GM12878 (cell line): ENCODE data around the gene TDP1. TPM values are rescaled to one million over a fixed set of nuclear protein-coding genes. Genes with fewer than 3 reads are reported as not detected.

Experiments
- ATAC-seq: fragments of 200-7000 bp; cut with Tn5 transposase; 3 replicates; pipeline ENCODE4 v1.9.1; 2020; ENCODE audit warnings: mild to moderate bottlenecking, moderate library complexity
- BruUV-seq: library from RNA; stranded (reverse); fragments of 400-500 nt; replicated peaks from 2 replicates; lab custom pipeline; 2021; lab: Mats Ljungman, UMichigan
- CTCF ChIA-PET: fragments of 300-600 bp; sonication (Branson Sonifier 250); formaldehyde crosslinking; extraction: SDS; loops from one replicate; lab custom pipeline; 2021; ENCODE audit warnings: inconsistent platforms; lab: Yijun Ruan, JAX
- POLR2A ChIA-PET: fragments of 350-600 bp; formaldehyde crosslinking; extraction: SDS; loops from one replicate; lab custom pipeline; 2021; ENCODE audit warnings: inconsistent platforms; lab: Charles Lee
- RAD21 ChIA-PET: fragments of 300-600 bp; sonication (Branson Sonifier 250); formaldehyde crosslinking; loops from one replicate; lab custom pipeline; 2023; ENCODE audit warnings: antibody characterized with exemption; ENCODE audit not compliant: unreplicated experiment; lab: Charles Lee
- SMC1A ChIA-PET: fragments of 300-600 bp; sonication (Branson Sonifier 250); formaldehyde crosslinking; loops from one replicate; lab custom pipeline; 2023; ENCODE audit not compliant: unreplicated experiment, uncharacterized antibody; lab: Charles Lee
- DNase-seq: peaks from one replicate; pipeline ENCODE4 v3.0.0-alpha.2; 2011; ENCODE audit warnings: low read depth, low spot score
- FAIRE-seq: peaks from 3 replicates; lab custom pipeline; 2011; peaks lifted over from hg19 to GRCh38; lab: Jason Lieb, UNC
- H2AFZ ChIP-seq: 2 replicates; pipeline ENCODE4 v1.6.0; 2011; ENCODE audit warnings: low read depth, low read length, control low read depth; ENCODE audit not compliant: control insufficient read depth
- H3K27ac ChIP-seq: 2 replicates; pipeline ENCODE4 v1.5.1; 2011; ENCODE audit warnings: control low read depth; ENCODE audit not compliant: control insufficient read depth, insufficient read depth
- H3K27me3 ChIP-seq, 2 experiments: replicated peaks in 1 of 2; 2 replicates each; pipeline versions ENCODE4 v1.6.0 to v1.6.1; 2011; ENCODE audit warnings: low read length in 1 of 2; ENCODE audit not compliant: control insufficient read depth in 2 of 2, insufficient read depth in 2 of 2
- H3K36me3 ChIP-seq, 2 experiments: 2 replicates each; pipeline ENCODE4 v1.5.1; 2011; ENCODE audit warnings: low read length in 1 of 2; ENCODE audit not compliant: control insufficient read depth in 2 of 2, insufficient read depth in 2 of 2
- H3K4me1 ChIP-seq: 2 replicates; pipeline ENCODE4 v1.6.1; 2011; ENCODE audit warnings: mild to moderate bottlenecking, low read length, moderate library complexity, mixed read lengths; ENCODE audit not compliant: control insufficient read depth, insufficient read depth
- H3K4me2 ChIP-seq: 2 replicates; pipeline ENCODE4 v1.6.0; 2011; ENCODE audit warnings: control low read depth; ENCODE audit not compliant: control insufficient read depth, insufficient read depth
- H3K4me3 ChIP-seq: fragments of 200-600 bp; sonication (generic); 2 replicates; pipeline ENCODE4 v1.5.1; 2016
- H3K79me2 ChIP-seq: 2 replicates; pipeline ENCODE4 v1.6.0; 2011; ENCODE audit warnings: low read length; ENCODE audit not compliant: control insufficient read depth, insufficient read depth
- H3K9ac ChIP-seq: 2 replicates; pipeline ENCODE4 v1.8.0; 2011; ENCODE audit warnings: low read length, control low read depth, mixed read lengths; ENCODE audit not compliant: control insufficient read depth, insufficient read depth
- H3K9me3 ChIP-seq: replicated peaks from 3 replicates; pipeline ENCODE4 v1.5.1; 2011; ENCODE audit warnings: mild to moderate bottlenecking, low read length; ENCODE audit not compliant: control insufficient read depth, insufficient read depth
- H4K20me1 ChIP-seq: 2 replicates; pipeline ENCODE4 v1.6.0; 2011; ENCODE audit not compliant: control insufficient read depth, insufficient read depth
- ASH2L ChIP-seq: fragments of 300-600, 200-600 bp; sonication (generic); IDR thresholded peaks from 2 replicates; pipeline ENCODE4 v1.6.1; 2017; ENCODE audit warnings: low read depth, mild to moderate bottlenecking, borderline replicate concordance
- NFYB ChIP-seq: IDR thresholded peaks from 2 replicates; pipeline ENCODE4 v1.6.1; 2011; ENCODE audit warnings: low read depth, mild to moderate bottlenecking, low read length, improper control_type of control experiment, moderate library complexity; ENCODE audit not compliant: insufficient read depth
- POU2F2 ChIP-seq: IDR thresholded peaks from 3 replicates; pipeline ENCODE4 v1.6.1; 2011; ENCODE audit warnings: low read depth, mild to moderate bottlenecking, low read length, borderline replicate concordance
- SPI1 ChIP-seq: IDR thresholded peaks from 2 replicates; pipeline ENCODE4 v1.6.1; 2011; ENCODE audit warnings: low read depth, mild to moderate bottlenecking, low read length, moderate library complexity, borderline replicate concordance; ENCODE audit not compliant: insufficient read depth
- TARDBP ChIP-seq: IDR thresholded peaks from 2 replicates; pipeline ENCODE4 v1.6.1; 2016; ENCODE audit warnings: borderline replicate concordance
- WGBS: methylation state at CpG from one replicate; pipeline ENCODE4 v1.1.6; 2016; ENCODE audit warnings: low lambda C conversion rate; ENCODE audit not compliant: insufficient replicate concordance, insufficient coverage; ENCODE audit errors: missing lambda C conversion rate; 5-methylcytosine and 5-hydroxymethylcytosine counted together
- in situ Hi-C: fragments of 300-500 bp; cut with MboI; formaldehyde crosslinking; loops from 9 replicates; pipeline ENCODE4 v1.14.3; 2018; ENCODE audit warnings: mixed read lengths
- intact Hi-C: fragments of 100-400 bp; cut with micrococcal nuclease; formaldehyde crosslinking; loops from one replicate; pipeline ENCODE4 v1.14.2; 2022; ENCODE audit not compliant: unreplicated experiment
- polyA plus RNA-seq, 11 experiments: library from polyadenylated mRNA; depleted of rRNA in 4 of 11; unstranded in 6 of 11; stranded (reverse) in 5 of 11; fragments of >200 nt; fragmentation: Nextera tagmentation in 4 of 11; fragmentation: Illumina TruSeq in 1 of 11; extraction: Ambion mirVana in 4 of 11; extraction: Trizol in 1 of 11; gene quantifications; 1 replicate in 1 of 11; 2 replicates in 10 of 11; pipeline versions ENCODE4 v1.2.1 to v1.2.3, GENCODE V29; 2011 to 2016; ENCODE audit warnings: inconsistent platforms in 2 of 11, missing spikeins in 2 of 11, low read depth in 1 of 11
- total RNA-seq, 4 experiments: library from RNA; depleted of rRNA in 3 of 4; stranded (reverse); fragments of >200 nt in 3 of 4; fragmentation: Illumina TruSeq in 1 of 4; extraction: Trizol in 1 of 4; gene quantifications; 2 replicates each; pipeline versions ENCODE4 v1.2.1 to v1.2.3, GENCODE V29; 2013 to 2021
- TF ChIP-seq, protein P1 (sequence below): IDR thresholded peaks from 2 replicates; pipeline ENCODE4 v1.6.1; 2011; ENCODE audit warnings: borderline replicate concordance, low read depth, mild to moderate bottlenecking, moderate library complexity, low read length; ENCODE audit not compliant: insufficient read depth, poor library complexity, severe bottlenecking
- TF ChIP-seq, protein P2 (sequence below): fragments of 150-350 bp; IDR thresholded peaks from 2 replicates; pipeline ENCODE4 v1.6.1; 2014; ENCODE audit warnings: mild to moderate bottlenecking, low read depth, low read length
- TF ChIP-seq, protein P3 (sequence below): IDR thresholded peaks from 2 replicates; pipeline ENCODE4 v1.6.1; 2012; ENCODE audit warnings: low read depth, low read length, improper control_type of control experiment

The TDP1 gene
- total and polyA plus RNA-seq, 10 of the 15 experiments (the other 5 are each of a cell fraction or from before 2014, with no cell fraction given): 40.2 to 60.4 (median 54.1) TPM

DNA sequence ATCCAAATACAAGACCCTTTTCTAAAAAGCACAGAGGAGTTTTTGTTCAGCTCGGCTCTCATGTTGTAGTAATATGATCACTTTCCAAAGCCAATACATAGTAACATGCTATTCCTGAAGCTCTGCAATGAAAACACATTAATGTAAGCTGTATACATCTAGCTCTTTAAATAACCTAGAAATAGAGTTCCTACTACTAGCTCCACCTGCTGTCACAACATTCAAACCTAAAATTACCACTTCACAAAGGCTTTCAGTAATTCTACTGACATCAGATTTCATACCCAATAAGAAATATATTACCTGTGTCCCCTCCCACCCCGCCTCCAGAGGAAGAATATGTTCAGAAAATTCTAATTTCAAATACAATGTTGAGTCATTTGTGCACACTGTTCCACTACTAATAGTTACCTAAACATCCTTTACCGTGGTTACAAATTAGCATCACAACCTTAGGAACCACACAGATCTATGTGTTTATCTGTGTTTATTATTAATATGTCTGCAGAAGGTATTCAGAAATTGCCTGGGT, 19.0 kb upstream of the TDP1 start:
- H3K4me3 ChIP-seq: no peak overlapping the region
- H2AFZ ChIP-seq: no peak overlapping the region
- TF ChIP-seq POU2F2 (no peak), SPI1 (no peak), ASH2L (no peak), TARDBP (no peak), NFYB (no peak)
- TF ChIP-seq, protein P1, sequence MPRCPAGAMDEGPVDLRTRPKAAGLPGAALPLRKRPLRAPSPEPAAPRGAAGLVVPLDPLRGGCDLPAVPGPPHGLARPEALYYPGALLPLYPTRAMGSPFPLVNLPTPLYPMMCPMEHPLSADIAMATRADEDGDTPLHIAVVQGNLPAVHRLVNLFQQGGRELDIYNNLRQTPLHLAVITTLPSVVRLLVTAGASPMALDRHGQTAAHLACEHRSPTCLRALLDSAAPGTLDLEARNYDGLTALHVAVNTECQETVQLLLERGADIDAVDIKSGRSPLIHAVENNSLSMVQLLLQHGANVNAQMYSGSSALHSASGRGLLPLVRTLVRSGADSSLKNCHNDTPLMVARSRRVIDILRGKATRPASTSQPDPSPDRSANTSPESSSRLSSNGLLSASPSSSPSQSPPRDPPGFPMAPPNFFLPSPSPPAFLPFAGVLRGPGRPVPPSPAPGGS: no peak
- TF ChIP-seq, protein P2, sequence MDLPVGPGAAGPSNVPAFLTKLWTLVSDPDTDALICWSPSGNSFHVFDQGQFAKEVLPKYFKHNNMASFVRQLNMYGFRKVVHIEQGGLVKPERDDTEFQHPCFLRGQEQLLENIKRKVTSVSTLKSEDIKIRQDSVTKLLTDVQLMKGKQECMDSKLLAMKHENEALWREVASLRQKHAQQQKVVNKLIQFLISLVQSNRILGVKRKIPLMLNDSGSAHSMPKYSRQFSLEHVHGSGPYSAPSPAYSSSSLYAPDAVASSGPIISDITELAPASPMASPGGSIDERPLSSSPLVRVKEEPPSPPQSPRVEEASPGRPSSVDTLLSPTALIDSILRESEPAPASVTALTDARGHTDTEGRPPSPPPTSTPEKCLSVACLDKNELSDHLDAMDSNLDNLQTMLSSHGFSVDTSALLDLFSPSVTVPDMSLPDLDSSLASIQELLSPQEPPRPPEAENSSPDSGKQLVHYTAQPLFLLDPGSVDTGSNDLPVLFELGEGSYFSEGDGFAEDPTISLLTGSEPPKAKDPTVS: no peak
- TF ChIP-seq, protein P3, sequence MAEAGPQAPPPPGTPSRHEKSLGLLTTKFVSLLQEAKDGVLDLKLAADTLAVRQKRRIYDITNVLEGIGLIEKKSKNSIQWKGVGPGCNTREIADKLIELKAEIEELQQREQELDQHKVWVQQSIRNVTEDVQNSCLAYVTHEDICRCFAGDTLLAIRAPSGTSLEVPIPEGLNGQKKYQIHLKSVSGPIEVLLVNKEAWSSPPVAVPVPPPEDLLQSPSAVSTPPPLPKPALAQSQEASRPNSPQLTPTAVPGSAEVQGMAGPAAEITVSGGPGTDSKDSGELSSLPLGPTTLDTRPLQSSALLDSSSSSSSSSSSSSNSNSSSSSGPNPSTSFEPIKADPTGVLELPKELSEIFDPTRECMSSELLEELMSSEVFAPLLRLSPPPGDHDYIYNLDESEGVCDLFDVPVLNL: no peak
- CTCF ChIA-PET: interaction anchor here (0.9 to 6.6 kb wide), 6 partner anchors 10 to 908 kb away, joined by 3 to 62 read pairs (median 4); no protein-coding TSS in a partner anchor
- H3K36me3 ChIP-seq: no peaks in the 10 kb centered on the region; a peak in 2 of 4 replicates
- 53% methylated on average over 3 of the region's 3 CpGs for WGBS
- POLR2A ChIA-PET: no interaction called here
- H4K20me1 ChIP-seq: no peaks in the 10 kb centered on the region
- H3K4me2 ChIP-seq: no peak overlapping the region
- no peaks in the 10 kb centered on the region for H3K4me1 ChIP-seq
- no peak for DNase-seq
- no TSS peak for BruUV-seq
- RAD21 ChIA-PET: no interaction called here
- ATAC-seq: no peak
- SMC1A ChIA-PET: interaction anchor here (0.6 to 1.5 kb wide), 3 partner anchors 29 to 895 kb away, joined by 3 to 5 read pairs (median 5); no protein-coding TSS in a partner anchor
- no peaks in the 10 kb centered on the region for H3K79me2 ChIP-seq
- no peak overlapping the region for H3K27ac ChIP-seq
- intact Hi-C loops (no loop called here), in situ Hi-C loops (no loop called here)
- H3K27me3 ChIP-seq: no peaks in the 10 kb centered on the region
- no peak overlapping the region for H3K9ac ChIP-seq
- H3K9me3 ChIP-seq: no peaks in the 10 kb centered on the region
- no peak for FAIRE-seq
